ENCODE measurements around the gene RPUSD2.
"Not testable (repeated sequence)": the region's sequence is repeated elsewhere in the genome, so short reads cannot be mapped to it uniquely, and the experiment has no call there.

RPUSD2 gene

DNA sequence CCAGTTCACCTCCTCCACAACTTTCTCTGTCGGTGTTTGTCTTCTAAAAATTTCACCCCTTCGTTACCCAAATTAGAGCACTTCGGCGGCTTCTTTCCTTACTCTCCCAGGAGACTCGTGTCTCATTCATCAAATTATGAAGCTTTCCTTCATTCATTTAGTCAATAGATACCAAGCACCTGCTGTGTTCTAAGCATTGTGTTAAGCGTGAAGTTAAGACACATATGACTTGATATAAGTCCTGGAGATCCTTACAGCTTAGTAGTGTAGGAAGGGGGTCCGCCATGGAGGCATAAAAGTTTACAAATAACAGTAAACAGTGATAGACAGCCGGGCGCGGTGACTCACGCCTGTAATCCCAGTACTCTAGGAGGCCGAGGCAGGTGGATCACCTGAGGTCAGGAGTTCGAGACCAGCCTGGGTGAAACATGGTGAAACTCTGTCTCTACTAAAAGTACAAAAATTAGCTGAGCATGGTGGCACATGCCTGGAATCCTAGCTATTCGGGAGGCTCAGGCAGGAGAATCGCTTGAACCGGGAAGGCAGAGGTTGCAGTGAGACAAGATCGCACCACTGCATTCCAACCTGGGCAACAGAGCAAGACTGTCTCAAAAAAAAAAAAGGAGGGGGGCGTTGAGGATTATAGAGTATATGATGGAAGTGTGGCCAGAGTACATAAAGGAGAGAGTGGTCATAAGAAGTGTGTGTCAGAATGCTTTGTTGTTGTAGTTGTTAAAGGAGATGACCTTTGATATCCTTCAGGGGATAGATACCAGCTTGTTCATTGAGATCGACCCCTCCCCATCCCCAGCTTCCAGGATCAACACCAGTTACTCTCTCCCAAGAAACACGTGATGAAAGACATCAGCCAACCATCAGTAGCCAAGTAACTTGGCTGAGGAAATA lies 3.5 kb upstream of the RPUSD2 start:
- no peak for DNase-seq

DNA sequence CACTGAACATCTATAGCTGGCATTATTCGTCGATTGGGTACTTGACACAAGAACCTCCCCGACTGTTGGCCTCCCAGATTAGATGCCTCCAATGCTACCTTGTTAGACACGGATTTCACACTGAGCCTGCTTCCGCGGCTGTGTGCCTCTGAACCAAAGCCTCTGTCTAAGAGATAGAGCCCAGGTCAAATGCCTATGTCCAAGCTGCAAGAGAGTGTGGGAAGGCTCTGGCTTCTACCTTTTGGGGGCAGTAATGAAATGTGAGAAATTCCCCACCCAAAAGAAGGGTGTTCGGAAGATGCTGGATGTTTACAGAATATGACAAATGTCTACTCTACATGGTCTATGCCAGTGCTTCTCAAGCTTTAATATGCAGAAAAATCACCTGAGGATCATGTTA lies 2.0 kb upstream of the RPUSD2 start:
- DNase-seq, result no peak

DNA sequence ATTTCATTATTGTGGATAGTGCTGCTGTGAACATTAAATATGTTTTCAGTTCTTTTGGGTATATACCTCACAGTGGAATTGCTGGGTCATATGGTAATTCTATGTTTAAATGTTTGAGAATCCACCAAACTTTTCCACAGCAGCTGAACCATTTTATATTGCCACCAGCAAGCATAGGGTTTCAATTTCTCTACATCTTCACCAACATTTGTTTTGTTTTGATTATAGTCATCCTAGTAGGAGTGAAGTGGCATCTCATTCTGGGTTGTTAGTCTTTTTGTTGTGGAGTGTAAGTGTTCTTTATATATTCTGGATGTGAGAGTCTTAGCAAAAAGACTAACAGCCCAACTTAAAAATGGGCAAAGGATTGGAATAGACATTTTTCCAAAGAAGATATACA lies 6.0 kb downstream of the RPUSD2 start:
- DNase-seq, result no peak

DNA sequence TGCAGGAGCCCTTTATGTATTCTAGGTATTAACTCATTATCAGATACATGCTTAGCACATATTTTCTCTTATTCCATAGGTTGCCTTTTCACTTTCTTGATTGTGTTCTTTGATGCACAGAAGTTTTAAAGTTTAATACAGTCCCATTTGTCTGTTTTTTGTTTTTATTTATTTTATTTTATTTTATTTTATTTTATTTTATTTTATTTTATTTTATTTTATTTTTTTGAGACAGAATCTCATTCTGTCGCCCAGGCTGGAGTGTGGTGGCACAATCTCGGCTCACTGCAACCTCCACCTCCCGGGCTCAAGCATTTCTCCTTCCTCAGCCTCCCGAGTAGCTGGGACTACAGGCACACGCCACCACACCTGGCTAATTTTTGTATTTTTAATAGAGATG lies 7.8 kb downstream of the RPUSD2 start:
- DNase-seq, result not testable (repeated sequence)

DNA sequence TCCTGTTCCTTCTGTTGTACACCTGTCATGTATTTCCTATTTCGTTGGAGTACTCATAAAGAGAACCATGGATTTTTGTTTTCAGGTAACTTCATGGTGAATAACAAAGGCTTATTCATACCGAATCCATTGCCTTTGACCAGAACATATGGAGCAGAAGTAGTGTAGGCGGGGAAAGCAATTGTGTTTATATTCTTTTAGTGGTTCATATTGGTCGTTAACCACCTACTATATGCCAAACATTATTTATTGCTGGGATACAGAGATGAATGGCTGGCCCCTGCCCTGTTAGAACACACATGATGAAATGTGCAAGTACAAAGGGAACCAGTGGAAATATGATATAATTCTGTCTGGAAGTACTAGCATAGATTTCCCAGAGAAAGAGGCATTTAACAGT lies 9.8 kb downstream of the RPUSD2 start:
- DNase-seq, result no peak

DNA sequence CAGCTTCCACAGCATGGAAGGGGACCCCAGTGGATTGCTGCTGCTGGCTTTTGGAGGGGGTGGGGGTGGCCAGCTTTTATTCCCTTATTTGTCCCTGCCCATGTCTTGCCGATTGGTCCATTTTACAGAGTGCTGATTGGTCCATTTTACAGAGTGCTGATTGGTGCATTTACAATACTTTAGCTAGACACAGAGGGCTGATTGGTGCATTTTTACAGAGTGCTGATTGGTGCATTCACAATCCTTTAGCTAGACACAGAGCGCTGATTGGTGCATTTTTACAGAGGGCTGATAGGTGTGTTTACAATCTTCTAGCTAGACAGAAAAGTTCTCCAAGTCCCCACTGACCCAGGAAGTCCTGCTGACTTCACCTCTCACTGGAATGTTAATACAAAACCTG lies 12.7 kb downstream of the RPUSD2 start:
- not testable (repeated sequence) for DNase-seq

DNA sequence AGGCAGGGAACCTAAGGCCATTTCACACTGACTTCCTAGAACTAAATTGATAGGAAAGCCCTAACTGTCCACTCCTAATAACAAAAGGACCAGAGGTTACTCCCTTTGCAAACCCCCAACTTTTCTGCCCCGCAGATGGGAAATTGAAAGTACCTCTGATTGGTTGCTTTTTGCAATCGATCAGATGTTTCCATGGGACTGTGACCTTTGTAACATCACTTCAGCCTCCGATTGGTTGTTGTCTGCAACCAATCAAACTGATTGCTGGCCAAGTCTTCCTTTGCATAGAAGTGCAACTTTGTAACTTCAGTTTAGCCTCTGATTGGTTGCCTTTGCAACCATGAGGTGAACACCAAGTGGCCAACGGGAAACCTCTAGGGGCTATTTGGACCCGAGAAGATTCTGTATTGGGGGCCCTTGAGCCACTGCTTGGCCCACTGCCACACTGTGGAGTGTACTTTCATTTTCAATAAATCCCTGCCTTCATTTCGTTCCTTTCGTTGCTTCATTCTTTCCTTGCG lies 13.7 kb downstream of the RPUSD2 start:
- no peak for DNase-seq

DNA sequence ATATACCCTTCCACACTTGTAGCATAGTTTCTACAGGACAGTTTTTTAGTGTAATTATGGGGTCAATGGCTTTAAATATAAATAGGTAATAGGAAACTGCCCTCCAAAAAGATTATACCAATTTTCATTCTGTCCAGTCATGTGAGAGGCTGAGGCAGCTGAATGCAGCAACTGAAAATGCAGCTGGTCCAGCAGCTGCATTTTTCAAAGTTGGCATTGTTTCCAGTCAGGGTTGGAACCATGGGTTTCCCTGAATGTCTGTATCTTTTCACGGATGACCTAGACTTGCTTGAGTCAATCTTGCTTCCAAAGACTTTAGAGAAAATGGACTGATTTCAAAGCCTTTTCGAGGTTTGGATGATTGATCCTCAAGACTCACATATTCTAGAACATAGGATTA lies 15.1 kb downstream of the RPUSD2 start:
- no peak for DNase-seq

DNA sequence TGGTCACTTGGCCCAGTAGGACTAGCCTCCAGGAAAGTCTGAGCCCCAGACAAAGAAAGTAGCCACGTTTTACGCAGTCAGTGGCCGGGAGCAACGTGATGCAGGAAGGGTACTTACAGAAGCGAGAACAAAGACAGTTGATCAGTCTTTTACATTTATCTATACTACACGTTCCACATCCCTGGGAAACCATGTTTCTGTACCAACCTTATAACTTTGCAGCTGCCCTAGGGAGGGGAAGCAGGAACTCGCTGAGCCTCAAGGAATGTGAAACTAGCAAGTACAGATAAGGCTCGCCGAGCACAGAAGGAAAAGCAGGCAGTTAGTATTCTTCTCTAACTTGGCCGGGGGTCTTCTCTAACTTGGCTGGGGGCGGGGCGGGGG lies 21.6 kb downstream of the RPUSD2 start:
- no peak for DNase-seq

DNA sequence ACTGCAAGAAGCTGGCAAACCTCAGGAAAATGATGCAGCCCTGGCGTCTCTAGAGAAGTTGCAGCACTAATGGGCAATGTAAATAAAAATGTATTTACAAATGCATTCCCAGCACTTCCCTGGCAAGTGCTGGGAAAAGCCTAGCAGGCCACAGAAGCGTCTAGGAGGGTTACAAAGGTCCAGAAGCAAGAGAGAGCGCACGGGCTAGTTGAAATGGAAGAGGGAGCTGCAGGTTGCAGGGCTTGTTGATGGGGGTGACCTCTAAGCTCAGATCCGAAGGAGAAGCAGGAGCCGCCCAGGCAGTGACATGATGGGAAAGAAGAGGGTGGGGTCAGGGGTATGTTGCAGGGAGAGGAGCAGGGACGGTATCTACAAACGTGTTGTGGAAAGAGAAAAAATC lies 22.3 kb downstream of the RPUSD2 start:
- DNase-seq, result no peak

DNA sequence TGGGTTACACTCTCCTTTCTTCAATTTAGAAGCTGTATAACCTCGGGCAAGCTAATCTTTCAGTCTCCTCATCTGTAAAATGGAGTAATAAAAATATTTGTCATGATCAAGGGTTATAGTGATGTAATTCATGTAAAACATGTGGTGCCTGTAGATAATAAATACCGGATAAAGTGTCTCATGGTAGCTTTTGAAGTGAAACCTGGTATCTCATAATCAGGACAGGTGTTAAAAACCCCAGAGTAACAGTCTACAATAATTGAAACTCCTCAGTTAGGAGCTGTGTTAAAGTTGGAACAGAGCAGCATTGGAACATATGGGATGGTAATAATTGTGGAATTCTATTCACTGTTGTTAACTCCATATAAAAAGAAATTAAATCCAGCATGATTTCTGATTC lies 24.1 kb downstream of the RPUSD2 start:
- no peak for DNase-seq

DNA sequence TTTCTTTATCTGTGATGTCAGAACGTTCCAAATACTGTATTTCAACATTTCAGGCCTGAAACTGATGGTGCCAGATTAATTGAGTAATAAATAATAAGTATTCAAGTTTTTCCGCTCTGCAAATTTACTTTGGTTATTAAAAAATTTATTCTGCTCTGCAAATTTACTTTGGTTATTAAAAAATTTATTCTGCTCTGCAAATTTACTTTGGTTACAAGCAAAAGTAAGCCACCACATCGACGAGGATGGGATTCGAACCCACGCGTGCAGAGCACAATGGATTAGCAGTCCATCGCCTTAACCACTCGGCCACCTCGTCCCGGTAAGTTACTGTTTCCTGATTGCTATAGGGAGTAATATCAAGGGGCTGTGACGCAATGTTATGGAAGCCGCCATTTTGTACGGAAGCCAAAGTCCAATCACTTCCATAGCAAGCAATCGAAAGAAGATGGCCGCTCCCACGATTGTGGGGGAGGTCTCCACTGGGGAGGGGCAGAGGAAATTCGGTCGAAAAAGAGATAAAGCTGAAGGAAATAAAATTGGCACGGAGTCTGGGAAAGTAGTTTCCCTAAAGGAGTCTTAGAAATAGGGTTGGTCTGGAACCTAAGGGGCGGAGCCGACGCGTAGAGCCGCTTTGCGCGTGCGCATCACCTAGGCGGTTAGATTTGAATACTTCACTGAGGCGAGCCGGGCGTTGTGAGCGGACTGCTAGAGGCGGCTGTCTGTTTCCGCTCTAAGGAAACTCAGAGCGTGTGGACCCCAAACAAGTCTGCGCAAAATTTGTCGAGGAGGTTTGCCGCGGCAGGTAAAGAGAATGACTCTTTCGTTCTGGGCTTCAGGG lies 24.7 kb downstream of the RPUSD2 start, which contains the start of gene KNL1:
KNL1 (plus strand) TSS at position 662 of the 841 bp plus-strand sequence. CDS start 8,683 bp downstream, outside the sequence.
- DNase-seq, result peak; percentile 94

DNA sequence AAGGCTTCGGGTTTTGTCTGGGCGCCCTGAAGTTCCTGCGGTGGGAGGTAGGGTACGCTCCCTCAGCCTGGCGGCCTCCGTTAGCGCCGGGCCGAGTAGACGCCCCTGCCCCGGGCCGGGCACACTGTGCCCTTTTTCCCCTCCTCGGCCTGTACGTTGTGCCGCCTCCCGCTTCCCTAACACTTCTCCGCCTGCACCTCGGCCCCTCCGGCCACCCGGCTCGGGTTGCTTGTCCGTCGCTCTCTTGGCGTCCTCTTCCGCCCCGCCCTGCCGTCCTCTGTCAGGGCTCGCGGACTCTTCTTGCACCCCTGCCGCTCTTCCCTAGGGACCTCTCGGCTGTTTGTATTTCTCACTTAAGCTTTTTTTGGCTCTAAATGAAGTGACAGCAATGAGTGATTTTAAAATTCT lies 25.3 kb downstream of the RPUSD2 start:
- peak; percentile 67 for DNase-seq

DNA sequence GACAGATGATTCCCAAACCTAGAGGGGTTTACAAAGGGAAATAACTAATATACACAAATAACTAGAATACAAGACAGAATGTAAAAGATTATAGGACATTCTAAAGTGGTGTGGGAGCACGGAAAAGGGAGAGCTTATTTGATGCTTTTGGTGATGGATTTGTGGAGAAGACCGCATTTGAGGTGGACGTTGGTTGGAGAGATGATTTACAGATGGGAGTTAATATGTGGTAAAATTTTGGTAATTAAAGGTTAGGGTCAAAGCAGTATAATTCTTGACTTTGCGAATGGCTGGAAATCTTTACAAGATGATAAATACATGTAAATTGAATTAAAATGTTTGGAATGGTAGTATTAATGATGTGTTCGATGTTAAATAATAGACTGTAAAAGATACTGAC lies 26.1 kb downstream of the RPUSD2 start:
- no peak for DNase-seq

DNA sequence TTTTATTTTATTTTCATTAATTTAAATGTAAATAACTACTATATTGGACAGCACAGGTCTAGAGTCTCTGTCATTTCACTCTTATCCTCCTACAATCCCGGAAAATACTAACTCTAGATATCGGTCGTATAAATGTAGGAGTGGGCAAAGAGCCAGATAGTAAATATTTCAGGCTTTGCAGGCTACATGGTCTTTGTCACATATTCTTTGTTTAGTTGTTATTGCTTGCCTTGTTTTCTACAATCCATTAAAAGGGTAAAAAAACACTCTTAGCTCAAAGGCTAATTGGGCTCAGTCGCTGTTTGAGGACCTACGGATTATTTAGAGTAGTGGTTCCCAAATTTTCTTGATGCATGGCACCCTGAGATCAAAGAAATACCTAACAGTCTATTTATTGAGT lies 26.7 kb downstream of the RPUSD2 start:
- DNase-seq, result no peak

DNA sequence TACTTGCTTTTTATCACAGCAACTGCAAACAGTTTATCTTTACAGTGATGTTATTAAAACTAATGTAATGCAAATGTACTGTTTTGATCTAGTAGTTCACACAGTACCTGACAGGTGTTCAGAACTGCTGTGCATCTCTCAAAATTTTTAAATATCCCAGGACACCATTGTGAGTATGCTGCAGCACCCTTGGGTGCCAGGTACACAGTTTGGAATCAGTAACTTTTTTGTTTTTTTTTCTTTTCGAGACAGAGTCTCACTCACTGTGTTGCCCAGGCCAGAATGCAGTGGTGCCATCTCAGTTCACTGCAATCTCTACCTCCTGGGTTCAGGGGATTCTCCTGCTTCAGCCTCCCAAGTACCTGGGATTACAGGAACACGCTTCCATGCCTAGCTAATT lies 27.9 kb downstream of the RPUSD2 start:
- no peak for DNase-seq

DNA sequence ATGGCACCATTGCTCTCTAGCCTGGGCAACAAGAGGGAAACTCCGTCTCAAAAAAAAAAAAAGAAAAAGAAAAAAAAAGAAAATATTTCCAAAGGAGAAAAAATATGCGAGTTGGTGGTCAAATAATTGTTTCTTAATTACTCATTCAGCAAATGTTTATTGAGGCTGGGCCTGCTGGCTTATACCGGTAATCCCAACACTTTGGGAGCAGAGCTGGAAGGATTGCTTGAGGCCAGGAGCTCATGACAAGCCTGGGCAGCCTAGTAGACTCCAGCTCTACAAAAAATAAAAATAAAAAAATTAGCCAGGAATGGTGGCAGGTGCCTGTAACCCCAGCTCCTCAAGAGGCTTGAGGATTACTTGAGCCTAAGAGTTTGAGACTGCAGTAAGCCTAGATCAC lies 29.0 kb downstream of the RPUSD2 start:
- no peak for DNase-seq

DNA sequence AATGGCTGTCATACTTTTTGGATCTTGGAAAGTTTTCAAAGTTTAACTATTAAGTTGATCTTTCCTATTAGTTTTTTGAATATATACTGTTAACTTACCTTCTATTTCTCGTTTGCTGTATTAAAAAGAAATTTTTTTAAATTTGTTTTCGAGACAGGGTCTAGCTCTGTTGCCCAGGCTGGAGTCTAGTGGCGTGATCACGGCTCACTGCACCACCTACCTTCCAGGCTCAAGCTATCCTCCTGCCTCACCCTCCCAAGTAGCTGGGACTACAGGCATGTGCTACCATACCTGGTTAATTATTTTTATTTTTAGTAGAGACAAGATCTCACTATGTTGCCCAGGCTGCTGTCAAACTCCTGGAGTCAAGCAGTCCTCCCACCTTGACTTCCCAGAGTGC lies 29.6 kb downstream of the RPUSD2 start:
- DNase-seq, result no peak

DNA sequence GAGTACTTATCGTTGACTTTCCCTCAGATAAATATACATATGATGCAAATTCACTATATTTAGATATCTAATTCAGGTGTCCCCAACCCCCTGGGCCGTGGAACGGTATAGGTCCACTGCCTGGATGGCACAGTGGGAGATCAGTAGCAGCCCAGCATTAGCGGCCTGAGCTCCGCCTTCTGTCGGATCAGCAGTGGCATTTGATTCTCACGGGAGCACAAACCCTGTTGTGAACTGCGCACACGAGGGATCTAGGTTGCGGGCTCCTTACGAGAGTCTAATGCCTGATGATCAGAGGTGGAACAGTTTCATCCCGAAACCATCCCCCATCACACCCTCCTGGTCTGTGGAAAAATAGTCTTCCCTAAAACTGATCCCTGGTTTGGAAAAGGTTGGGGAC lies 31.9 kb downstream of the RPUSD2 start:
- no peak for DNase-seq

DNA sequence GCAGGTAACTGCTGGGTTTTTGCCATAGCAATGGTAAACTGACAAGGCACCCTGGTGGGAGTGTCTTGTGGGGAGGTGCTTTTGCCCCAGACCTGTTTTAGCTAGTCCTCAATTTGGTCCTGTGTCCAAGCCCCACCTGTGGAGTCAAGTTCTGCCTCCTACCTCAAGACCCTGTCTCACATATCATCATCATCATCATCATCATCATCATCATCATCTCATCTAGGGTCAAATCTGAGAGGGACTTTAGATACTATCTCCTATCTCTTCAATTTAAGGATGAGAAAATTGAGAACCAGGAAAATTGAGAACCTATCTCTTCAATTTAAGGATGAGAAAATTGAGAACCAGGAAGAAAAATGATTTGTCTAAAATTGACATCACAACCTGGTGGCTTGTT lies 34.8 kb downstream of the RPUSD2 start:
- DNase-seq, result no peak

DNA sequence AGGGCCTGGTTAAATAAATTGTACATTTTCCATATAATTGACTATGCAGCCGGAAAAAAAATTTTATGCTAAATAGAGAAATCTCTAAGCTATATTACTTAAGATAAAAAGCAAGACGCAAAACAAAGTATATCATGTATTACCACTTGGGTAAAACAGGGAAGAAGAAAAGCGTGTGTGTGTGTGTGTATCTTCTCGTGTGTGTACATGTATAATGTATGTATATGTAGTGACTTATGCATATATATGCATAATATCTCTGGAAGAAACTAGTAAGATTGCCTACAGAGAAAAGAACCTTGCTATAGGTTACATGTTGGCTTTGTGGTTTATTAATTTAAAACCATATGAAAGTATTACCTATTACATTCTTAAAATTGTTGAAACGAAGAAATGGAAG lies 44.0 kb downstream of the RPUSD2 start:
- DNase-seq, result no peak

DNA sequence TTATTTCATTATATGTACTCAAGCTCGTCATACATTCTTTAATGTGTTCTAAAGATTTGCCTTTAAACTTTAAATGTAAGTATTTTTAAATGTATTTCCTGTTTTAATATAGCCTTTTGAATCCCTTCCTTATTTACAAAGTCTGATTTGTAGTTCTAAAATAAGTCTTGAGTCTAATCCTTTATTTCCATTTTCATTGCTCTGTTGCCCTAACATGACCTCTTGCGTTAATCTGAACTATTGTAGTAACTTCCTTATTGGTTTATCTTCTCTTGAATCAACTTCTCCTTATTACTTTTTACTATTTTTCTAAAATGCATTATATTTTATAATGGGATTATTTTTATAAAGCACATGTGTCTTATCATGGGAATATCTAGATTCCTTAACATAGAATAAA lies 48.9 kb downstream of the RPUSD2 start:
- DNase-seq, result no peak

DNA sequence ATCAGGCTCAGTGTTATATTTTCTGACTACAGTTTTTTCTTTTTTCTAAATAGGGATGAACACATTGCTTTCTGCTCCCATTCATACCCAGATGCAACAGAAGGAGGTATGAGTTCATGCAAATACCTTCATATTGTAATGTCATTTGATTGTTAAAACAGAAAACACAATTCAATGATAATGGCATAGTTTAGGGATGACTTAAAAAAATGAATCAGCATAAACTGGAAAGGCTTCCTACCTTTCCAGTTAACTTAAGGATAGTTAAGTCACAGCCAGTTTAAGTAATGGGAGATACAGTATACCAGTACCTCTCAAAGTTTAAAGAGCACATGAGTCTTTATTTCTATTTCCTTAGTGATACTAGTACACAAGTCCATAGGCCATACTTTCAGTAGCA lies 49.8 kb downstream of the RPUSD2 start:
- no peak for DNase-seq

DNA sequence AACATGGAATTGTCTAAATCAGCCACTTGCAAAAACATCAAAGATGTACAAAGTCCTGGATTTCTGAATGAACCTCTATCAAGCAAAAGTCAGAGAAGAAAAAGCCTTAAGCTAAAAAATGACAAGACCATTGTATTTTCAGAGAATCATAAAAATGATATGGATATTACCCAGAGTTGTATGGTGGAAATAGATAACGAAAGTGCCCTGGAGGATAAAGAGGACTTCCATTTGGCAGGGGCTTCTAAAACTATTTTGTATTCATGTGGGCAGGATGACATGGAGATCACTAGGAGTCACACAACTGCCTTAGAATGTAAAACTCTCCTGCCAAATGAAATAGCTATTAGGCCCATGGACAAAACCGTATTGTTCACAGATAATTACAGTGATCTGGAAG lies 54.3 kb downstream of the RPUSD2 start:
- DNase-seq, result no peak

Measured in DMS 273 treated with DMSO at 0.1 percent for 48 hours (cell line).